HG02885 (cell line): Measurements from ENCODE around the gene DEAF1.

Experiments
- ATAC-seq: cut with Tn5 transposase; IDR thresholded peaks from one replicate; pipeline ENCODE4 v1.9.1; 2021; ENCODE audit warnings: mild to moderate bottlenecking; ENCODE audit not compliant: unreplicated experiment, poor library complexity

The DEAF1 gene

DNA sequence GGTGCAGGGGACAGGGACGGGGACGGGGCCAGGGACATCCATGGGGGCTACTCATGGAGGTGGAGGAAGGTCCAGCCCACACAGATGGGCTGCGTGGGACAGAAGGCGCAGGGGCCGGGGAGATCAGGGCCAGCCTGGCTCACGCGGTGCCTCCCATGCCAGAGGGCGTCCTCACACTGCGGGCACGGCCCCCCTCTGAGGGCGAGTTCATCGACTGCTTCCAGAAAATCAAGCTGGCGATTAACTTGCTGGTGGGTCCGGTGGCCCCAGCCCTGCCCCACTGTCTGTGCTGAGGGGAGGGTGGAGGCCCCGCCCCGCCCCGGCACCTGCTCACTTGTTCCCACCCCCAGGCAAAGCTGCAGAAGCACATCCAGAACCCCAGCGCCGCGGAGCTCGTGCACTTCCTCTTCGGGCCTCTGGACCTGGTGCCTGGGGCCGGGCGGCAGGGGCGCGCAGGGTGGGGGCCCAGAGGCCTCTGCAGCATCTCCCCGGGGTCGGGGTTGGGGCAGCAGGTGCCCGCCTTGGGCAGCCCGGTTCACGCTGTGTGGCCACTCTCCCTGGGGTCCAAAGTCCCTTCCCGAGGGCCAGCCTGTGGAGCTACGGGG, 26.8 kb upstream of the DEAF1 start:
- no peak for ATAC-seq

- ATAC-seq: no peak
Observed at GRCh38 chr11:721247-721740, 26.3 kb upstream of the DEAF1 start.

GRCh38 chr11:720642-721246, 25.7 kb upstream of the DEAF1 start:
- ATAC-seq: no peak

DNA sequence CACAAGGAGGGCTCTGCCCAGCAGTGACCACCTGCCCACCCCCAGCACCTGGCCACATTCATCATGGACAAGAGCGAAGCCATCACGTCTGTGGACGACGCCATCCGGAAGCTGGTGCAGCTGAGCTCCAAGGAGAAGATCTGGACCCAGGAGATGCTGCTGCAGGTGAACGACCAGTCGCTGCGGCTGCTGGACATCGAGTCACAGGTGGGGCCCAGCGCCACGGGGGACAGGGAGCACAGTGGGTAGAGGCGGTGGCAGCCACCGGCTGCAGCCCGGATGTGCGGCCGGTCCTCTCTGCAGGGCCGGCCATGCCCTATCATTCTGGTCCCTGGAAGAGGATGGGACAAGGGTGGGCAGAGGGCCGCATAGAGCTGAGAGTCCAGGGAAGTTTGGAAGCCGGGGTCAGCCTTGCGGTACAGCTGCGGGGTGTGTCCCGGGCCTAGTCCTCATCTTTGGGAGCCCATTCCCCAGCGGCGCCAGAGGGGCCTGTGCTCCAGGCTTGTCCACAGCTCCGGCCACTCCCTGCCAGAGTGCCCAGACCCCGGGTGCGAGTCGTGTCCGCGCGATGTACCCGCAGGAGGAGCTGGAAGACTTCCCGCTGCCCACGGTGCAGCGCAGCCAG, 25.1 kb upstream of the DEAF1 start:
- no peak for ATAC-seq

- no peak for ATAC-seq
Observed at GRCh38 chr11:719214-720016, 24.4 kb upstream of the DEAF1 start.

- ATAC-seq: no peak
Observed at GRCh38 chr11:714436-714835, 19.4 kb upstream of the DEAF1 start.

DNA sequence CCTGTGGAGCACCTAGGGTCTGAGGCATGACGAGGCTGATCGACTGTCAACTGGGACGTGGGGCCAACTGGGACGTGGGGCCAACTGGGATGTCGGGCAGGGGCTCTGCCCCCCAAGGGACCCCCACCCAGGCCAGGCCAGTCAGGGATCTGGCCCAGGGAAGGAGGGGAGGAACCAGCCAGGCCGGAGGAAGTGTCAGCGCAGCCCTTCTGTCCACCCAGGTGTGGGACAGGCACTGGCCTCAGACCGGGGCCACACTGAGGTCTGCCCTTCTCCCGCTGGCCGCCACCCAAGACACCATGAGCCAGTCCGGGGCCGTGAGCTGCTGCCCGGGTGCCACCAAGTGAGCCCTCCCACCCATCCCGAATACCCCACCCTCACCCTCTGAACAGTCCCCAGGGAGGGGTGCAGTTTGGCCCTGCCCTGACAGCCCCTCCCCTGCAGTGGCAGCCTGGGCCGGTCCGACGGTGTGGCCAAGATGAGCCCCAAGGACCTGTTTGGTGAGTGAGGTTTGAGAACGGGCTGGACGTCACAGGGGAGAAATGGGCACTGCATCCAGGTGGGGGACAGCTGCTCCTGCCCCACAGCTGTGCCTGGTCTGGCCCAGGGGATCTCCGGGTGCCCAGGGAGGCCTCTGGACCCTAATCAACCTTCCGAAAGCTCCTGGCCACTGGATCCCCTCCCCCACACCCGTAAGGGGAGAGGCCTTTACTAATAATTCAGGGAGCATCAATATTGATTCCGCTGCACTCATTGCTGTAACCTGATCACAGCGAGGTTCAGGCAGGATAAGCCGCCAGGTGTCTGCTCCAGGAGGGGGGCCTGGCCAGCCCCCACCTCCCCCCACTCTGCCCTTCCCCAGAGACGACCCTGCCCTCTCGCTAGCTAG, 14.3 kb upstream of the DEAF1 start:
- ATAC-seq: no peak

DNA sequence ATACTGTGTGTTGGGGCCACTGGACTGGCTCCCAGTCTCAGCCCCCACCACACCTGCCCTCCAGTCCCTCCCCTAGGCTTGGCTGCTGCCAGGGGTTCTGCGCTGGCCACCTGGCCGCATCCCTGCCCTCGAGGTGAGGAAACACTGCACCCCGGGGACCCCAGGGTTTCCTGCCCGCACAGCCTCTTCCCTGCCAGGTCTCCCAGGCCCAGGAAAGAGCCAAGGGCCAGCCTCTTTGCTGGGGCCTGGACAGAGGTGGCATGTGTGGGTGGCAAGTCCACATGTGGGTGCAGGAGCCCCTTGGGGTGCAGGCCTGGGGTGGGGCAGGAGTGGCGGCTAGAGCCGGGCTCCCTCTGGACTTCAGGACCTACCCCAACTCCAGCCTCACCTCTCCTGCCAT, 13.5 kb upstream of the DEAF1 start:
- ATAC-seq: no peak

DNA sequence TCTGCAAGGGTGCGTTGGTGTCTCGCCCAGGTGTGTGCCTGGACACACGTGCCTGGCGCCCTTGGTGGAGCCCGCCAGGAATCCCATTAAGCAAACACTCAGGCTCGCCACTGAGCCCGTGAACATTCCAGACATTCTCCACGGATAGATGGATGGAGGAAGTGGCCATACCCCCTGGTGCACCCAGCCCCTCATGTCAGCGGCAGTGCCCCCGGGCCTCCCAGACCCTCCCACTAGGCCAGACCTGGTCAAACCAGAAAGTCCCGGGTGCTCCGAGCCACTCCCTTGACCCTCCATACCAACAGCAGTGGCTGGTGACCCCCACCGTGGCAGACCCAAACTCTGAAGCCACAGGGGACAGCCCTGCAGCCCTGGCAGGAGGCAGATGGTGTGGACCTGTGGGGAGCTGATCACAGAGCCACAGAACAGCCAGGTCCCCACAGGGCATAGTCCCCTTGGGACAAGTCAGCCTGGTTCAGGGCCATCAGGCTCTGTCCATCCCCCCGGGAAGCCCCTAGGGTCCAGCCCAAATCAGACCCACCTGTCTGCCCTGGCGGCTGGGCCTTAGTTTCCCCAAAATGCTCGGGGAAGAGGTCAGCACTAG, 12.9 kb upstream of the DEAF1 start:
- ATAC-seq: no peak

DNA sequence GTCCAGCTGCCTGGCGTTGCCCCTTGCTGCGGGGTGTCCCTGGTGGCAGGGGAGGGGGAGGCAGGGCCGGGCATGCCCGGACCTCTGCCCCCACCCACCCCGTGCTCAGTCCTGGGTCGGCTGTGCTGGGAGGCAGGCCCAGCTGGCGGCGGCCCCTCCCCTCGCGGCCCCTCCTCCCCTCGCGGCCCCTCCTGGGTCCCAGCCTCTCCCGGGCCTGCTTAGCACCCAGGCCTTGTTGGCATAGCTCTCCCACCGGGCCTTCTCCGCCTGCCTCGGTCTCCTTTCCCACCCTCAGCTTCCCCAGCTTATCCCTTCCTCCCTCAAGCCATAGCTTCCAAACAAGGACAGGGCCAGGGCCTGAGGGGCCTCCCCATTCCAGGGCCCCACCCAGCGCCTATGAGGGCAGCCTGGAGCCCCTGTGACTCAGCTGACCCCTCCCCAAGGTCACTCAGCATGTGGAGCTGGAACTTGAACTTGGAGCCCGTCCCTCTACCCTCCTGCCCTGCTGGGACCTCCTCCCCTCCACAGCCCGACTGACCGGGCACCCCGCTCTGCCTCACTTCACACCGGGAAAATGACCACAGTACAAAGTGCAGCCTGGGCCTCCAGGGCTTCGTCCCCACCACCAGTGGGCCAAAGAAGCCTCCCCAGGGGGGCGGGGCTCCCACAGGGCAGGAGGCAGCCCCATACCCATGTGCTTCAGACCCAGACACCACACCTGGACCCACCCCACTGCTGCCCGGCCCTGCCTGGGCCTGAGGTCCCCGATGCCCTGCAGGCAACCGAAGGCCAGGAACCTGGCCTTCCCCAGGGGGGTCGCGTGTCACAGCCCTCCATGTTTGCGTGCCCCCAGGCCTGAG, 12.2 kb upstream of the DEAF1 start:
- no peak for ATAC-seq

DNA sequence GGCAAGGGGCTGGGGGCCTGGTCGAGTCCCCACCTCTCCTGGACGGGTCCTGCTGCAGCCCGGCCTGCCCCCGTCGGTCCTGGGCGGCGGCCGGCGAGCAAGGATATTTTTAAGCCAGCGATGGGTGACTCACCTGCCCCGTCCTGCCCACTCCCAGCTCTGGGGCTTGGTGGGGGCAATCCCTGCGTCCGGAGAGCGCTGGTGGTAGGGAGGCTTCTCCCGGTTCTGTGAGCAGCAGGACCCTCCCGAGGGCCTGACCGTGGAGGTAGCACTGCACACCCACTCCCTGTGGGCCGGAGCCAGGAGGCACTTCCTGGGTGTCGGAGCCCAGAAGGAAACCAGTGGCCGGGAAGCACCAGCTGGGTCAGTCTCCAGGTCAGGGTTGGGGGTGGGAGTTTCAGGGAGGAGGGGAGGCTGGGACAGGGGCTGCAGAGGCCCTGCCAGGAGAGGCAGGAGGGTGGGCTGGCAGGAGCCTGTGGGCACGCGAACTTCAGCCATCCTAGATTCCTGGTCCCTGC, 11.5 kb upstream of the DEAF1 start:
- no peak for ATAC-seq

- ATAC-seq: no peak
Observed at GRCh38 chr11:705646-706438, 10.8 kb upstream of the DEAF1 start, which contains the start of gene EPS8L2. TSS of gene EPS8L2 (plus strand) at chr11:706231. CDS start at chr11:709408, 3,177 bp downstream.

- no peak for ATAC-seq
Observed at GRCh38 chr11:704781-705645, 10.0 kb upstream of the DEAF1 start.

GRCh38 chr11:704228-704674, 9.2 kb upstream of the DEAF1 start:
- ATAC-seq: no peak

GRCh38 chr11:703506-703905, 8.5 kb upstream of the DEAF1 start:
- no peak for ATAC-seq
